ENCODE data around the gene SCARB1.

SCARB1 gene

GRCh38 chr12:124819080-124819479 lies 44.6 kb downstream of the SCARB1 start:
- DNase-seq: no peak

- no peak for DNase-seq
Measured at GRCh38 chr12:124817076-124818000, 46.3 kb downstream of the SCARB1 start.

GRCh38 chr12:124816295-124816854 lies 47.3 kb downstream of the SCARB1 start:
- no peak for DNase-seq

GRCh38 chr12:124814741-124815613 lies 48.7 kb downstream of the SCARB1 start:
- DNase-seq: peak; percentile 39

GRCh38 chr12:124813782-124814181 lies 49.9 kb downstream of the SCARB1 start:
- no peak for DNase-seq

- DNase-seq: no peak
Measured at GRCh38 chr12:124812979-124813378, 50.7 kb downstream of the SCARB1 start.

GRCh38 chr12:124812356-124812755 lies 51.3 kb downstream of the SCARB1 start:
- DNase-seq: no peak

- DNase-seq: no peak
Measured at GRCh38 chr12:124811633-124812032, 52.0 kb downstream of the SCARB1 start.

- no peak for DNase-seq
Measured at GRCh38 chr12:124809878-124810277, 53.8 kb downstream of the SCARB1 start.

GRCh38 chr12:124809391-124809790 lies 54.3 kb downstream of the SCARB1 start:
- no peak for DNase-seq

- DNase-seq: no peak
Measured at GRCh38 chr12:124808272-124808671, 55.4 kb downstream of the SCARB1 start.

GRCh38 chr12:124805876-124806668 lies 57.6 kb downstream of the SCARB1 start:
- no peak for DNase-seq

- no peak for DNase-seq
Measured at GRCh38 chr12:124805050-124805449, 58.6 kb downstream of the SCARB1 start.

- DNase-seq: peak; percentile 46
Measured at GRCh38 chr12:124804011-124804621, 59.5 kb downstream of the SCARB1 start.

GRCh38 chr12:124802361-124802760 lies 61.3 kb downstream of the SCARB1 start:
- DNase-seq: no peak

GRCh38 chr12:124800506-124800905 lies 63.2 kb downstream of the SCARB1 start:
- DNase-seq: no peak

- DNase-seq: no peak
Measured at GRCh38 chr12:124797321-124797720, 66.3 kb downstream of the SCARB1 start.

GRCh38 chr12:124796303-124796960 lies 67.2 kb downstream of the SCARB1 start:
- DNase-seq: no peak

GRCh38 chr12:124795081-124795948 lies 68.3 kb downstream of the SCARB1 start:
- no peak for DNase-seq

GRCh38 chr12:124792961-124793441 lies 70.7 kb downstream of the SCARB1 start:
- no peak for DNase-seq
